ENCODE data around the gene TTC28. TPM values are rescaled to one million over a fixed set of nuclear protein-coding genes. Genes with fewer than 3 reads are reported as not detected.

TTC28 gene
- total and polyA plus RNA-seq, 12 donors = 2.1 to 27.7 (median 20.4) TPM

DNA sequence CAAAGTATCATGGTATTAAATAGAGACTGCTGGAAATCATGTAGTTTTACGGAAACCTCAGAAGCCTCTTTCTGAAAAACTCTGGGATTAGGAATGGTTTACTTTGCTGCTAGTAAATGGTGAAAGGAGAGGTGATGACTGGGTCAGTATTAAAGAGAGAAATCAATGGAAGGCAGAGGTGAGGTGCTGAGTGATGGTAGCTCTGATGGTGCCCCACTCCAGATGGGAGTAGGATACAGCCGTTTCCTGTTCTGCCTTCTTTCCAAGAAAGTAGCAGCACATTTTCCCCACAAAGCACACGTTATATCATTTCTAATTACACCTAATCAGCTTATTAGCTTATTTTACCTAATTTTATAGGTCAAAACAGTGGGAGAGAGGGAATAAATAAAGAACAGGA lies 493.0 kb downstream of the TTC28 start:
- intact Hi-C loops (cut with DNase I) = no loop called here

DNA sequence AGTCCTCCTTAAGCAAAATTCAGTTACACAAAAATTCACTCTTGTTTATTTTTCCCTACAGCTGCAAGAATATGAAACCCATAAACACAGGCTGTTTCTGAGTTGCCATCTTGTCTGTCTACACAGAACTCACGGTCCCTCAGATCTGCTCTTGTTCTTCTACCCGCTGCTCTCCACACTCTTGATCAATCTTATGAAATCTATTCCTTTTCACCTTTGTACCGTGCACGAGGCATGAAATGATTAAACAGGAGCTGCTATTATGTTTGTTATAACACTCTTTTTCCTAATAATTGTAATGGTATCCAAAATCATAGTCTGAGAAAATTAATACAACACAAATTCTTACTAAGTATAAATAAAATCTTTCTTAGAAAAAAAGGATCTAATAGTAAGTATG lies 494.5 kb downstream of the TTC28 start:
- Histone ChIP-seq H3K36me3 (no peaks in the 10 kb centered on the region), H3K9me3 (no peaks in the 10 kb centered on the region), H3K4me3 (no peak overlapping the region), H3K27me3 (no peaks in the 10 kb centered on the region), H3K4me1 (peaks cover 0 to 53% (median 31%) of the 10 kb centered on the region in 9 donors), H3K27ac (no peak overlapping the region)
- TF ChIP-seq, protein P1, sequence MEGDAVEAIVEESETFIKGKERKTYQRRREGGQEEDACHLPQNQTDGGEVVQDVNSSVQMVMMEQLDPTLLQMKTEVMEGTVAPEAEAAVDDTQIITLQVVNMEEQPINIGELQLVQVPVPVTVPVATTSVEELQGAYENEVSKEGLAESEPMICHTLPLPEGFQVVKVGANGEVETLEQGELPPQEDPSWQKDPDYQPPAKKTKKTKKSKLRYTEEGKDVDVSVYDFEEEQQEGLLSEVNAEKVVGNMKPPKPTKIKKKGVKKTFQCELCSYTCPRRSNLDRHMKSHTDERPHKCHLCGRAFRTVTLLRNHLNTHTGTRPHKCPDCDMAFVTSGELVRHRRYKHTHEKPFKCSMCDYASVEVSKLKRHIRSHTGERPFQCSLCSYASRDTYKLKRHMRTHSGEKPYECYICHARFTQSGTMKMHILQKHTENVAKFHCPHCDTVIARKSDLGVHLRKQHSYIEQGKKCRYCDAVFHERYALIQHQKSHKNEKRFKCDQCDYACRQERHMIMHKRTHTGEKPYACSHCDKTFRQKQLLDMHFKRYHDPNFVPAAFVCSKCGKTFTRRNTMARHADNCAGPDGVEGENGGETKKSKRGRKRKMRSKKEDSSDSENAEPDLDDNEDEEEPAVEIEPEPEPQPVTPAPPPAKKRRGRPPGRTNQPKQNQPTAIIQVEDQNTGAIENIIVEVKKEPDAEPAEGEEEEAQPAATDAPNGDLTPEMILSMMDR (IDR thresholded peaks at IDR 0.05) = no peak
- WGBS, 2 donors = 98% methylated on average over 4 of the region's 4 CpGs
- ATAC-seq (no peak), DNase-seq (no peak)
- intact Hi-C loops (cut with DNase I) = no loop called here

More for the DNA sequence above, 493.0 kb downstream of the TTC28 start:
- peaks cover 0 to 41% (median 21%) of the 10 kb centered on the region in 9 donors for H3K4me1 ChIP-seq
- H3K36me3 ChIP-seq = no peaks in the 10 kb centered on the region
- TF ChIP-seq, protein P1 (IDR thresholded peaks at IDR 0.05) = no peak
- 68 to 77% methylated on average over 3 of the region's 3 CpGs for WGBS, 2 donors
- no peaks in the 10 kb centered on the region for H3K9me3 ChIP-seq
- H3K4me3 ChIP-seq = no peak overlapping the region
- ATAC-seq = no peak
- DNase-seq = no peak
- H3K27ac ChIP-seq = no peak overlapping the region
- H3K27me3 ChIP-seq = no peaks in the 10 kb centered on the region

DNA sequence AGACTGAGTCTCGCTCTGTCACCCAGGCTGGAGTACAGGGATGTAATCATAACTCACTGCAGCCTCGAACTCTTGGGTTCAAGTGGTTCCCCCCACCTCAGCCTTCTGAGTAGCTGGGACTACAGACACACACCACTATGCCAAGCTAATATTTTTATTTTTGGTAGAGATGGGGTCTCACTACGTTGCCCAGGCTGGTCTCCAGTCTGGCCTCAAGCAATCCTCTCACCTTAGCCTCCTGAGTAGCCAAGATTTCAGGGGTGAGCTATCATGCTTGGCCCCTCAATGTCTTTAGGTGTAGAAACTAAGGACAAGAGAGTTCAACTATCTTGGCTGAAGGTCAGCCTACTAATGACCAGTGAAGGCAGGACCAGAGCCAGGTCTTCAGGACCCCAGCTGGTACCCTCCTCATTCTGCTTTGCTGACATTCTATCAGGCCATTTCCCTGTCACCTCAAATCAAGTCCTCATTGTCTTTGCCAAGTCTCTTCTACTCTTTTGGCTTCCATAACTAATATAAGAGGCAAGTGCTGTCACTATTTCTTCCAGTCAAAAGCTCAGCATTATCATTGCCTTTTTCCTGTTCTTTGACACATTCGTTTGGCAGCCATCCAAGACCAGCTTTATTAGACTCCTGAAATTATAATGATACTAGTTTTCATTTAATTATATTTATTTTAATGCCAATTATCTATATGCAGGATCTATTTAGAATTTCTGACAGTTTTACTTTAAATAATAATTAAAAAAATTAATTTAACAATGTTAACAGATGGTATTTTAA lies 496.4 kb downstream of the TTC28 start:
- Histone ChIP-seq H3K9me3 (no peaks in the 10 kb centered on the region), H3K4me3 (no peak overlapping the region), H3K27me3 (no peaks in the 10 kb centered on the region), H3K27ac (no peak overlapping the region), H3K36me3 (no peaks in the 10 kb centered on the region), H3K4me1 (peaks cover 0 to 52% (median 31%) of the 10 kb centered on the region in 9 donors)
- DNase-seq (no peak), ATAC-seq (peak in 1 of 8 donors; percentile 18)
- 71 to 74% methylated on average over 4 of the region's 4 CpGs for WGBS, 2 donors
- intact Hi-C loops (cut with DNase I) = loop anchor here in 1 of 10 donors (5.0 kb wide), 1 partner anchor 259 kb away; no protein-coding TSS in a partner anchor
- TF ChIP-seq, protein P1 (IDR thresholded peaks at IDR 0.05) = no peak

DNA sequence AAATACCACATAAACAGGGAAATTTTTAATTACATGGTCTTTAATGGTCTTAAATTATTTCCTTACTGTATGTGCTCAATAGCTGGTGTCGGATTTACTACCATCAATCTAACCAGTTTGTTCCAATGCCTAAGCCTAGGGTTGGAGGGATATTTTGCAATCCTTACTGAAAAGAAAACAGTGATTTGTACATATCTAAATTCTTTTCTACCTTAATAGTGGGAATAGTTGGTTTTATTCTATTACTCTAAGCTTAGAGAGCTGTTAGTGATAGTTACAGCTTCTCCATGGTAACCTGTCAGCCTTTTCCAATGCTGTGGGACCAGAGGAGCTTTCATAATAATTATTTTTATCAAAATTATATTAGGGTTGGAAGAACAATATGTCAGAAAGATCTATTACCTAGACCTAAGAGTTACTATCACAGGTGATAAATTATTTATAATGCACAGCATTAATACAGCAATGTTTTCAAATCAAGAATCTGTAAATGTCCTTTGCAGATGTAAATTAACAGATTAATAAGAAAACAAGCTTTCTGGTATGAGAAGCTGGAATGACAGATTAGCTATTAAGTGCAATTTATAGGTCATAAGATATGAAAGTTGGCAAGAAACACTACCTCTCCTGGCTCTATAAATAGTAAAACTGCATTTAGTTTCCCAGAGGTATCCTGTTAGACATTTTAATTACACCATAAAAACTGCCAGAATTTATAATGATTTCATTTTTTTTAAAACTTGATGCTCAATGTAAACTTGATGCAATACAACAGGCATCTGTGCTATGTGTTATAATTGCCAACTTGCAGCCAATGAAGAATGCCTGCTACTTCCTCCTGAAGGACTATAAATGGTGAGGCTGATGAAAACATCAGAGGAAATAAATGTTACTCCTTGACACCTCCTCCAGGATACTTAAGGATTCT lies 498.6 kb downstream of the TTC28 start:
- TF ChIP-seq, protein P1 (IDR thresholded peaks at IDR 0.05) = no peak
- peaks cover 0 to 2% (median 0%) of the 10 kb centered on the region in 11 donors for H3K9me3 ChIP-seq
- no peaks in the 10 kb centered on the region for H3K36me3 ChIP-seq
- ATAC-seq = peak in 2 of 8 donors; percentile 20 to 71
- no peaks in the 10 kb centered on the region for H3K27me3 ChIP-seq
- no peak overlapping the region for H3K27ac ChIP-seq
- H3K4me3 ChIP-seq = no peak overlapping the region
- intact Hi-C loops (cut with DNase I) = loop anchor here in 1 of 10 donors (5.0 kb wide), 1 partner anchor 261 kb away; no protein-coding TSS in a partner anchor
- DNase-seq = no peak
- WGBS, 2 donors = 92 to 94% methylated on average over 1 of the region's 1 CpG
- H3K4me1 ChIP-seq = peaks cover 0 to 36% (median 31%) of the 10 kb centered on the region in 9 donors
